Measurements from ENCODE around the gene APCDD1L. TPM values are rescaled to one million over a fixed set of nuclear protein-coding genes. Genes with fewer than 3 reads are reported as not detected.

The APCDD1L gene
- total RNA-seq, 4 donors from 2014 or later: 0.07 to 0.22 TPM; not detected in 2

GRCh38 chr20:58552366-58552934, 37.3 kb upstream of the APCDD1L start:
- Histone ChIP-seq H3K4me1 (no peaks in the 10 kb centered on the region), H3K27me3 (peaks cover 0 to 7% (median 0%) of the 10 kb centered on the region in 3 donors), H3K4me3 (no peak overlapping the region), H3K9me3 (no peaks in the 10 kb centered on the region), H3K27ac (no peak overlapping the region), H3K36me3 (no peaks in the 10 kb centered on the region)
- intact Hi-C loops (cut with DNase I; ENCODE audit: low total_unique reads) (no loop called here), in situ Hi-C loops (cut with MboI; ENCODE audit: low sequenced_read_pairs in 4 of 4) (no loop called here)
- TF ChIP-seq POLR2A (IDR thresholded peaks at IDR 0.05) (no peak), CTCF (IDR thresholded peaks at IDR 0.05 in 4 of 5, conservative IDR thresholded peaks at IDR 0.05 in 1 of 5) (no peak)
- DNase-seq (no peak), ATAC-seq (no peak)

GRCh38 chr20:58551631-58552030, 36.4 kb upstream of the APCDD1L start:
- intact Hi-C loops (cut with DNase I; ENCODE audit: low total_unique reads) (no loop called here), in situ Hi-C loops (cut with MboI; ENCODE audit: low sequenced_read_pairs in 4 of 4) (no loop called here)
- H3K9me3 ChIP-seq: no peaks in the 10 kb centered on the region
- H3K4me1 ChIP-seq: no peaks in the 10 kb centered on the region
- DNase-seq (no peak), ATAC-seq (no peak)
- no peak overlapping the region for H3K4me3 ChIP-seq
- H3K27ac ChIP-seq: no peak overlapping the region
- H3K36me3 ChIP-seq: no peaks in the 10 kb centered on the region
- TF ChIP-seq CTCF (IDR thresholded peaks at IDR 0.05 in 4 of 5, conservative IDR thresholded peaks at IDR 0.05 in 1 of 5) (no peak), POLR2A (IDR thresholded peaks at IDR 0.05) (no peak)
- peaks cover 0 to 6% (median 2%) of the 10 kb centered on the region in 3 donors for H3K27me3 ChIP-seq

DNA sequence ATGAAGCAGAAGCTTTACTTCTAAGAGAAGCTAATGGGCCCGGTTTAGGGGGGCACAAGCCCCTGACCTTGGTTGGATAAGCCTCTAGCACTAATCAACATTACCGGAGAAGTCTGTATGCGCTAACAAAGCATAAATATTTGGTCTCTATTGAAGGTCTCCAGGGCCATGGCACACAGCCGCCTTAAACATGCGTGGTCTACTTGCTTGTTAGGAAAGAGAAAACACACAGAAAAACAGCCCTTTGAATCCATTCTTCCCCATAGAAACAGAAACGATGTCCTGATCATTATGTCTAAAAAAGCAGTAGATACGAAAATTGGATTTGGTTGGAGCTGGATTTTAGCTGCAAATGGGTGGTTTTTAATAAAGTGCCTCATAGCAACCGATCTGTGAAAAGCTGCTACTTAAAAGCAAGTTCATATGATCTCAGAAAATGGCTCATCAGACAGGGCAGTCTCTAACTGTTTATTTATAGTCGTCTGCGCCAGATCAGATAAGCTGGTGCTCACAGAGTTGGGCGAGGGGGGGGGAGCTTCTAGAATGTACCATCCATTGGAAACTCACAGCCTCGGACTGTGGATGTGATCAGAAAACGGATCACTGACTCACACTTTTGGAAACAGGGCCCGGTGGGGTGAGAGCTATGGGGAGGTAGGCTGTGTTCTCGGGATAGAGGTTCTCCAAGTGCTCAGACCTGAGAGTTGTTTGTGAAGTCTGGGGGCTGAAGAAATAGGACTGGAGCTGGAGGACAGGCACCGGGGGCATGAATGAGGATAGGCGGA, 35.3 kb upstream of the APCDD1L start:
- Histone ChIP-seq H3K4me1 (no peaks in the 10 kb centered on the region), H3K36me3 (no peaks in the 10 kb centered on the region), H3K27me3 (peaks cover 0 to 4% (median 0%) of the 10 kb centered on the region in 3 donors), H3K4me3 (no peak overlapping the region), H3K9me3 (no peaks in the 10 kb centered on the region), H3K27ac (no peak overlapping the region)
- no peak for DNase-seq
- ATAC-seq: no peak
- no peak for TF ChIP-seq POLR2A (IDR thresholded peaks at IDR 0.05)
- TF ChIP-seq CTCF (IDR thresholded peaks at IDR 0.05 in 4 of 5, conservative IDR thresholded peaks at IDR 0.05 in 1 of 5): no peak
- intact Hi-C loops (cut with DNase I; ENCODE audit: low total_unique reads): no loop called here
- in situ Hi-C loops (cut with MboI; ENCODE audit: low sequenced_read_pairs in 4 of 4): no loop called here

- no peak for DNase-seq
- Histone ChIP-seq H3K4me3 (no peak overlapping the region), H3K27me3 (peaks cover 0 to 4% (median 0%) of the 10 kb centered on the region in 3 donors), H3K9me3 (no peaks in the 10 kb centered on the region), H3K27ac (no peak overlapping the region), H3K4me1 (no peaks in the 10 kb centered on the region), H3K36me3 (no peaks in the 10 kb centered on the region)
- intact Hi-C loops (cut with DNase I; ENCODE audit: low total_unique reads): no loop called here
- no peak for ATAC-seq
- no peak for TF ChIP-seq CTCF (IDR thresholded peaks at IDR 0.05 in 4 of 5, conservative IDR thresholded peaks at IDR 0.05 in 1 of 5)
- no peak for TF ChIP-seq POLR2A (IDR thresholded peaks at IDR 0.05)
- in situ Hi-C loops (cut with MboI; ENCODE audit: low sequenced_read_pairs in 4 of 4): no loop called here
Observed at GRCh38 chr20:58549231-58550209, 34.3 kb upstream of the APCDD1L start.

All from gastrocnemius medialis (tissue), 4 donors.